GM12872 (cell line): ENCODE results near the gene GPX4.

ENCODE experiments used
- CTCF ChIP-seq: IDR thresholded peaks from 3 replicates; pipeline ENCODE4 v1.5.1; 2011; ENCODE audit warnings: low read depth, mild to moderate bottlenecking, low read length, moderate library complexity; ENCODE audit not compliant: insufficient read depth

The GPX4 gene

GRCh38 chr19:1139126-1139525 is 35.3 kb downstream of the GPX4 start:
- TF ChIP-seq CTCF, result no peak

- no peak for TF ChIP-seq CTCF
These were observed 36.7 kb downstream of the GPX4 start for GRCh38 chr19:1140272-1141027.

GRCh38 chr19:1141944-1142343 is 38.1 kb downstream of the GPX4 start:
- TF ChIP-seq CTCF, result no peak

- no peak for TF ChIP-seq CTCF
These were observed 40.1 kb downstream of the GPX4 start for GRCh38 chr19:1143828-1144399.

- TF ChIP-seq CTCF, result no peak
These were observed 40.9 kb downstream of the GPX4 start for GRCh38 chr19:1144741-1145140.

GRCh38 chr19:1145635-1146411 is 42.0 kb downstream of the GPX4 start:
- no peak for TF ChIP-seq CTCF

- TF ChIP-seq CTCF, result no peak
These were observed 42.6 kb downstream of the GPX4 start for GRCh38 chr19:1146412-1146699.
